Tibial nerve (tissue), 4 donors: ENCODE data around the gene RPTOR. TPM values are rescaled to one million over a fixed set of nuclear protein-coding genes. Genes with fewer than 3 reads are reported as not detected.

ENCODE experiments used
- DNase-seq, 2 donors: peaks; one replicate each; pipeline ENCODE4 v3.0.0-alpha.2; 2019; ENCODE audit warnings: low spot score in 2 of 2
- H3K27ac ChIP-seq, 4 donors: fragments of 200-600 bp; sonication (generic) in 3 of 4; one replicate each; pipeline ENCODE4 v1.5.1; 2017 to 2019; ENCODE audit warnings: mild to moderate bottlenecking in 1 of 4
- H3K27me3 ChIP-seq, 2 donors: fragments of 200-600 bp; sonication (generic) in 1 of 2; one replicate each; pipeline versions ENCODE4 v1.5.1 to v1.6.0; 2017 to 2019
- H3K36me3 ChIP-seq, 3 donors: fragments of 200-600 bp; sonication (generic); one replicate each; pipeline ENCODE4 v1.5.1; 2018 to 2019
- H3K4me1 ChIP-seq, 4 donors: fragments of 200-600 bp; sonication (generic) in 3 of 4; one replicate each; pipeline ENCODE4 v1.5.1; 2017 to 2019
- H3K4me3 ChIP-seq, 4 donors: fragments of 200-600 bp; sonication (generic) in 3 of 4; one replicate each; pipeline ENCODE4 v1.5.1; 2017 to 2019; ENCODE audit warnings: mild to moderate bottlenecking in 1 of 4, moderate library complexity in 1 of 4
- H3K9me3 ChIP-seq, 4 donors: fragments of 200-600 bp; sonication (generic) in 3 of 4; one replicate each; pipeline ENCODE4 v1.5.1; 2017 to 2019
- CTCF ChIP-seq, 5 experiments: fragments of 200-600 bp in 3 of 5; fragments of 450-650 bp in 2 of 5; sonication (generic) in 3 of 5; IDR thresholded peaks; one replicate each; pipeline ENCODE4 v1.5.1; 2016 to 2019; ENCODE audit warnings: antibody characterized with exemption in 5 of 5, mild to moderate bottlenecking in 3 of 5, moderate library complexity in 2 of 5
- EP300 ChIP-seq, 2 donors: sonication (generic); formaldehyde crosslinking; IDR thresholded peaks; one replicate each; pipeline ENCODE4 v1.6.1; 2017; ENCODE audit warnings: antibody characterized with exemption in 2 of 2, mild to moderate bottlenecking in 1 of 2
- POLR2A ChIP-seq, 2 donors: fragments of 450-650 bp; IDR thresholded peaks; one replicate each; pipeline ENCODE4 v1.6.1; 2017; ENCODE audit warnings: antibody characterized with exemption in 2 of 2, mild to moderate bottlenecking in 2 of 2, moderate library complexity in 2 of 2
- WGBS, 2 donors: methylation state at CpG; one replicate each; pipeline ENCODE4 v1.1.5; 2018; 5-methylcytosine and 5-hydroxymethylcytosine counted together
- total RNA-seq, 4 donors: library from RNA; depleted of rRNA; stranded (reverse); fragments of >200 nt; gene quantifications; one replicate each; pipeline ENCODE4 v1.1.0, GENCODE V29; 2016

RPTOR gene
- total RNA-seq, 4 donors from 2014 or later = 34.7 to 56.4 (median 40.1) TPM

- Histone ChIP-seq H3K27me3 (no peaks in the 10 kb centered on the region), H3K4me1 (peaks cover 0 to 4% (median 0%) of the 10 kb centered on the region in 4 donors), H3K36me3 (peaks cover 0 to 11% (median 0%) of the 10 kb centered on the region in 3 donors), H3K9me3 (no peaks in the 10 kb centered on the region), H3K27ac (no peak overlapping the region), H3K4me3 (no peak overlapping the region)
- 93 to 96% methylated on average over 7 of the region's 7 CpGs for whole genome bisulfite sequencing, 2 donors
- no peak for DNase-seq
- no peak for TF ChIP-seq CTCF (IDR thresholded peaks at IDR 0.05)
- TF ChIP-seq EP300 (IDR thresholded peaks at IDR 0.05) = no peak
- TF ChIP-seq POLR2A (IDR thresholded peaks at IDR 0.05) = no peak
These were observed 10.6 kb downstream of the RPTOR start for GRCh38 chr17:80555266-80555665.

GRCh38 chr17:80558046-80558445 lies 13.4 kb downstream of the RPTOR start:
- H3K4me1 ChIP-seq = no peaks in the 10 kb centered on the region
- no peaks in the 10 kb centered on the region for H3K27me3 ChIP-seq
- TF ChIP-seq POLR2A (IDR thresholded peaks at IDR 0.05) (no peak), EP300 (IDR thresholded peaks at IDR 0.05) (no peak), CTCF (IDR thresholded peaks at IDR 0.05) (no peak)
- peaks cover 0 to 11% (median 0%) of the 10 kb centered on the region in 3 donors for H3K36me3 ChIP-seq
- DNase-seq = no peak
- no peak overlapping the region for H3K27ac ChIP-seq
- 78 to 81% methylated on average over 6 of the region's 6 CpGs for WGBS, 2 donors
- H3K9me3 ChIP-seq = no peaks in the 10 kb centered on the region
- H3K4me3 ChIP-seq = no peak overlapping the region

DNA sequence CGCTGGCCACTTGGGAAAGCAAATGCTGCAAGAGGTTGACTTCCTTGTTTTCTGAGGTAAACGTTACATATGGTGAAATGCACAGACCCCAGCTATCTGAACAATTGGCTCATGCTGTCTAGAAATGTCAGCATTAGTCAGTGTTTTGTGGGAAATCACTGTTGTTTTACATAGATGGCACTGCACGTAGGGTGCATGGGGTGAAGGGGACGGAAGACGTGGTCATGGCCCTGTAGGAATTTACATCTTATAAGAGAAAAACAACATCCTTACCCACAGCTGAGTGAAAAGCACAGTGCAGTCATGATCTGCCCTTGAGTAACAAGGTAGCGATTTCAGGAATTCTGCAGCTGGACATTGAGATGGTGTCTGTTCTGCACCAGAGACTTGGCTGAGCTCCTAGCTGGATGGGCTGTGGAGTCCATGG lies 15.2 kb downstream of the RPTOR start:
- no peak for DNase-seq
- Histone ChIP-seq H3K27me3 (no peaks in the 10 kb centered on the region), H3K4me1 (peaks cover 0 to 4% (median 0%) of the 10 kb centered on the region in 4 donors), H3K36me3 (peaks cover 0 to 4% (median 0%) of the 10 kb centered on the region in 3 donors), H3K27ac (no peak overlapping the region), H3K9me3 (no peaks in the 10 kb centered on the region), H3K4me3 (no peak overlapping the region)
- 78% methylated on average over 6 of the region's 6 CpGs for whole genome bisulfite sequencing, 2 donors
- TF ChIP-seq POLR2A (IDR thresholded peaks at IDR 0.05) = no peak
- no peak for TF ChIP-seq EP300 (IDR thresholded peaks at IDR 0.05)
- TF ChIP-seq CTCF (IDR thresholded peaks at IDR 0.05) = no peak

DNA sequence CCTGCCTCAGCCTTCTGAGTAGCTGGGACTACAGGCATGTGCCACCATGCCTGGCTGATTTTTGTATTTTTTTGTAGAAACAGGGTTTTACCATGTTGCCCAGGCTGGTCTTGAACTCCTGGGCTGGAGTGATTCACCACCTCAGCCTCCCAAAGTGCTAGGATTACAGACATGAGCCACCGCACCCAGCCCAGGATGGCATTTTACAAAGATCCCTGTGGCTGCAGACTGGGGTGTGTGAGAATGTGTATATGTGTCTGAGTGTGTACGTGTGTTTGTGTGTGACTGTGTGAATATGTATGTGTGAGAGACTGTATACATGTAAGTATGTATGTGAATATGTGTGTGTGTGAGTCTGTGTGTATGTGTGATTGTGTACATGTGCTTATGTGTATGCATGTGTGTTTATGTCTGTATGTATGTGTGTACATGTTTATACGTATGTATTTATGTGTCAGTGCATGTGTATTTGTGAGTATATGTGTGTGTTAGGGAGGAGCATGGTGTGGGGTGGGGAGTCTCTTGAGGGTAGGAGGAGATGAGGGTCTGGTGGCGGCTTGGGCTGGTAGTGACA lies 17.0 kb downstream of the RPTOR start:
- H3K4me1 ChIP-seq = peaks cover 0 to 14% (median 0%) of the 10 kb centered on the region in 4 donors
- H3K4me3 ChIP-seq = no peak overlapping the region
- no peak overlapping the region for H3K27ac ChIP-seq
- H3K27me3 ChIP-seq = no peaks in the 10 kb centered on the region
- H3K36me3 ChIP-seq = no peaks in the 10 kb centered on the region
- TF ChIP-seq CTCF (IDR thresholded peaks at IDR 0.05) = no peak
- no peak for TF ChIP-seq POLR2A (IDR thresholded peaks at IDR 0.05)
- TF ChIP-seq EP300 (IDR thresholded peaks at IDR 0.05) = no peak
- DNase-seq = no peak
- 95% methylated on average over 4 of the region's 4 CpGs for WGBS, 2 donors
- H3K9me3 ChIP-seq = no peaks in the 10 kb centered on the region

DNA sequence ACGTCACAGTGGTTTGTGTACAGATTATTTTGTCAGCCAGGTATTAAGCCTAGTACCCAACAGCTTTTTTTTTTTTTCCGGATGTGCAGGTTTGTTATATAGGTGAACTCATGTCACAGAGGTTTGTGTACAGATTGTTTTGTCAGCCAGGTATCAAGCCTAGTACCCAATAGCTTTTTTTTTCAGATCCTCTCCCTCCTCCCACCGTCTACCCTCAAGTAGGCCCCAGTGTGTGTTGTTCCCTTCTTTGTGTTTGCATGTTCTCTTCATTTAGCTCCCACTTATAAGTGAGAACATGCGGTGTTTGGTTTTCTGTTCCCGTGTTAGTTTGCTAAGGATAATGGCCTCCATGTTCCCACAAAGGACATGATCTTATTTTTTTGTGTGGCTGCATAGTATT lies 19.9 kb downstream of the RPTOR start:
- Histone ChIP-seq H3K27ac (no peak overlapping the region), H3K4me3 (no peak overlapping the region), H3K9me3 (no peaks in the 10 kb centered on the region), H3K36me3 (no peaks in the 10 kb centered on the region), H3K27me3 (no peaks in the 10 kb centered on the region), H3K4me1 (peaks cover 0 to 14% (median 0%) of the 10 kb centered on the region in 4 donors)
- no peak for TF ChIP-seq CTCF (IDR thresholded peaks at IDR 0.05)
- no peak for TF ChIP-seq EP300 (IDR thresholded peaks at IDR 0.05)
- no peak for TF ChIP-seq POLR2A (IDR thresholded peaks at IDR 0.05)
- 86 to 87% methylated on average over 5 of the region's 5 CpGs for WGBS, 2 donors
- DNase-seq = no peak
